Measurements from ENCODE around the gene TXNL4A. TPM values are rescaled to one million over a fixed set of nuclear protein-coding genes. Genes with fewer than 3 reads are reported as not detected.
"Not testable (repeated sequence)": the region's sequence is repeated elsewhere in the genome, so short reads cannot be mapped to it uniquely, and the experiment has no call there.

The TXNL4A gene
- total RNA-seq, 6 experiments from 2014 or later, result 168 to 187 (median 174) TPM

DNA sequence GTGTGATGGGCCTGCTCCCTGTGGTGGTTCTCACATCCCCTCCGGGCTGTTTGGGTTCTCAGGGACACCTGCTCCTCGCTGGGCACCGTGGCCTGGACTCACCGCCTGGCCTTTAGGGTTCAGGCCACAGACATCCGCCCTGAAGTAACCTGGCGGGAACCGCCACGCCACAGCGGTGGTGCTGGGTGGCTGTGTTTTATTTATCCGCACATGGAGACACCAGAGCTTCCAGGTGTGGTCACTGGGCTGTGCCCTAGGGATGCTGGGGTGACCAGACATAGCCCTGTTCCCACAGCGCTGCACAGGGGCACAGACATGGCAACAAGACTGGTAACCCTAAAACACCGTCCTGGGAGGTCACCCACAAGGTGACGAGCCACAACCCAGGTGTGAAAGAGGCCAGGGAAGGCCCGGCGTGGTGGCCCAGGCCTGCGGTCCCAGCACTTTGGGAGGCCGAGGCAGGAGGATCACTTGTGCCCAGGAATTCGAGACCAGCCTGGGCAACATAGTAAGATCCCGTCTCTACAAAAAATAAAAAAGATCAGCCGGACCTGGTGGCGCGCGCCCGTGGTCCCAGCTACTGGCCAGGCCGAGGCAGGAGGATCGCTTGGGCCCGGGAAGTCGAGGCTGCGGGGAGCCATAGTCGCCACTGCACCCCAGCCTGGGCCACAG is 24.6 kb downstream of the TXNL4A start:
- no peak overlapping the region for H3K27ac Mint-ChIP-seq

DNA sequence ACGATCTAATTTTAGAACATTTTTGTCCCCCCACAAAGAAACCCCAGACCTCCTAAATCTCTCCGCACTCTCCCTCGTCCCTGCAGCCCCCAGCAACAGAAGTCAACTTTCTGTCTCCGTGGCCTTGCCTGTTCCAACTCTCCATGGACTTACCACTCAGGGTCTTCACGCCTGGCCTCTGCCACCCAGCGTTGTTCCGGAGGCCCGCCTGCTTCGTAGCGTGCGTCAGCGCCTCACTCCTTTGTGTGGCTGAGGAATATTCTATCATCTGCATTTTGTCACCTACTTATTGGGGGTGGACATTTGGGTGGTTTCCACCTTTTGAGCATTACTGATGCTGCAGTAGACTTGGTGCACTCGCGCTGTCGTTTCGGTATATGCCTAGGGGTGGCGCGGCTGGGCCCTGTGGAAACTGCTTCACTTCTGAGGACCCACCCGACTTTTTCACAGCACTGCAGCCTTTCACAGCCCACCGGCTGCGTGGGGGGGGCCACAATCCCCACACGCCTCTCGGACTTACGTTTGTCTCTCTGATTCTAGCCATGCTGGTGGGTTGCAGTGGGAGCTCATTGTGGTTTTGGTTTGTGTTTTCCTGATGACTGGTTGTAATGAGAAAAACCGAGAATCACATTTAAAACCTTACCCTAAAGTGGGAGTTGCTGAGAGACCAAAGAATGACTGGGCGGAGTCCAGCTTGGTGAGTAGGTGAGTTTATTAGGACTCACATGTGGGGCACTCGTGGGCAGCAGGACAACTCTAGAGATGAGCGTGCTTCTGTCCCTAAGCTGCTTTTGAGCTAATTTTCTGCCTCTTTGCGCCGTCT is 25.3 kb downstream of the TXNL4A start:
- H3K9me3 Mint-ChIP-seq, result no peaks in the 10 kb centered on the region
- DNase-seq, result no peak
- TF ChIP-seq, protein P1, sequence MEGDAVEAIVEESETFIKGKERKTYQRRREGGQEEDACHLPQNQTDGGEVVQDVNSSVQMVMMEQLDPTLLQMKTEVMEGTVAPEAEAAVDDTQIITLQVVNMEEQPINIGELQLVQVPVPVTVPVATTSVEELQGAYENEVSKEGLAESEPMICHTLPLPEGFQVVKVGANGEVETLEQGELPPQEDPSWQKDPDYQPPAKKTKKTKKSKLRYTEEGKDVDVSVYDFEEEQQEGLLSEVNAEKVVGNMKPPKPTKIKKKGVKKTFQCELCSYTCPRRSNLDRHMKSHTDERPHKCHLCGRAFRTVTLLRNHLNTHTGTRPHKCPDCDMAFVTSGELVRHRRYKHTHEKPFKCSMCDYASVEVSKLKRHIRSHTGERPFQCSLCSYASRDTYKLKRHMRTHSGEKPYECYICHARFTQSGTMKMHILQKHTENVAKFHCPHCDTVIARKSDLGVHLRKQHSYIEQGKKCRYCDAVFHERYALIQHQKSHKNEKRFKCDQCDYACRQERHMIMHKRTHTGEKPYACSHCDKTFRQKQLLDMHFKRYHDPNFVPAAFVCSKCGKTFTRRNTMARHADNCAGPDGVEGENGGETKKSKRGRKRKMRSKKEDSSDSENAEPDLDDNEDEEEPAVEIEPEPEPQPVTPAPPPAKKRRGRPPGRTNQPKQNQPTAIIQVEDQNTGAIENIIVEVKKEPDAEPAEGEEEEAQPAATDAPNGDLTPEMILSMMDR (IDR thresholded peaks at IDR 0.05), result no peak
- H3K4me1 Mint-ChIP-seq (ENCODE audit: low read depth), result peaks cover 47% of the 10 kb centered on the region
- H3K27ac Mint-ChIP-seq, result peak overlapping the region; percentile 63; the same call in 1 of the 2 replicates
- H3K36me3 Mint-ChIP-seq (ENCODE audit: low read depth), result no peaks in the 10 kb centered on the region; the same call in 1 of the 2 replicates
- H3K4me3 Mint-ChIP-seq, result peak overlapping the region; percentile 56; the same call in 1 of the 2 replicates
- H3K27me3 Mint-ChIP-seq (ENCODE audit: insufficient read depth), result peaks cover 3% of the 10 kb centered on the region; the same call in 1 of the 2 replicates

More for the DNA sequence above, 24.6 kb downstream of the TXNL4A start:
- H3K9me3 Mint-ChIP-seq, result no peaks in the 10 kb centered on the region
- no peaks in the 10 kb centered on the region; the same call in 1 of the 2 replicates for H3K36me3 Mint-ChIP-seq (ENCODE audit: low read depth)
- DNase-seq, result no peak
- H3K4me3 Mint-ChIP-seq, result peak overlapping the region; percentile 47
- H3K4me1 Mint-ChIP-seq (ENCODE audit: low read depth), result peaks cover 47% of the 10 kb centered on the region
- TF ChIP-seq, protein P1 (IDR thresholded peaks at IDR 0.05), result no peak
- peaks cover 3% of the 10 kb centered on the region; the same call in 1 of the 2 replicates for H3K27me3 Mint-ChIP-seq (ENCODE audit: insufficient read depth)

DNA sequence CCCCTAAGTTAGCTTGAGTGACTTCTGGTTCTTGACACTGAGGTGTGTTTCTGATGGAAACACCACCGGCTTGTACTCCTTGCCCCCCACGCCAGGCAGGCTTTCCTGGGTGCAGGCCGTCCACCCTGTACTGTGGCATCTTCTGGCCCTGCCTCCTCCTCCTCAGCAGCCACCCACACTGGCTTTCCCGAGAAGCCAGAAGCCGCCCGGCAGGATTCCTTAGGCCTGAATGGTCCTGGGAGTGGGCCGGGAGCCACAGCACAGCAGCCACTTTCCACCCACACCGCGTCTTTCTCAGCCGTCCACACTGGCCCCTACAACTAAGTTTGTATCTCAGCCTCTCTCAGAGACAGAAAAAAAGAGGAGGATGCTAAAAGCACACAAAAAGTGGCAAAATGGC is 26.1 kb downstream of the TXNL4A start:
- H3K4me3 Mint-ChIP-seq, result no peak overlapping the region
- peaks cover 3% of the 10 kb centered on the region; the same call in 1 of the 2 replicates for H3K27me3 Mint-ChIP-seq (ENCODE audit: insufficient read depth)
- H3K27ac Mint-ChIP-seq, result peak overlapping the region; percentile 63
- no peaks in the 10 kb centered on the region for H3K9me3 Mint-ChIP-seq
- no peaks in the 10 kb centered on the region; the same call in 1 of the 2 replicates for H3K36me3 Mint-ChIP-seq (ENCODE audit: low read depth)
- TF ChIP-seq, protein P1 (IDR thresholded peaks at IDR 0.05), result no peak
- DNase-seq, result no peak
- peaks cover 45% of the 10 kb centered on the region for H3K4me1 Mint-ChIP-seq (ENCODE audit: low read depth)

DNA sequence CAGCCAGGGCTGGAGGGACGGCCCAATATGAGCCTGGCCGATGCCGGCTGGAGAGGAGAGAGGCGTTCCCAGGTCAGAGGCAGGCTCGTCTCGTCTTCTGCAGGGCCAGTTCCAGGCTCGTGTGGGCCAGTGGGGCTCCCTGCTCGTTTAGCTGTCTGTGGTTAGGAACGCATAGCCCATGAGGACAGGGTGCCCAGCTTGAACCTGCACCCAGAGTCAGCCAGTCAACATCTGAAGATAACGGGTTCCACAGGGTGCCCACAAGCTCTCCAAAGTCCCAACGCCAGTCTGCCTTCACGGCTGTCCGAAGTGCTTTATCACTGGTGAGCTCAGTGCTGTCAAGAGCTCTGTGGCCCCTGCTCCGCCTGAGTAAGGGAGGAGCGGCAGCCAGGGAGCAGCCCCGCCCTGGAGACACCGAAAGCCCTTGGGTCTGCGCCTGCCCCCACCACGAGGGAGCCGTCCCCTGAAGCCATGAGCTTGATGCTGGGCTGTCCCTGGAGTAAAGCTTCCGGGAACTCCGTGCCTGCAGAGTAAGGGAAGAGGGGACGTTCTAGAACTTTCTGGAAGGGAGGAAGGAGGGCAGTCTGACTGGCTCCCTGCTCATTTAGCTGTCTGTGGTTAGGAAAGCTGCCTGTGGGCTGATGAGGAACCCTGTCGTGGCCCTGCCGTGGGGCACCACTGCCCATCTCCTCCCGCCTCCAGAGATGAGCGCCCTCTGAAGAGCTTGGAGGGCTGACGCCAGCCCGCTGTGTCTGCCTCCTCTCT is 26.7 kb downstream of the TXNL4A start:
- H3K4me1 Mint-ChIP-seq (ENCODE audit: low read depth), result peaks cover 40% of the 10 kb centered on the region
- H3K36me3 Mint-ChIP-seq (ENCODE audit: low read depth), result no peaks in the 10 kb centered on the region; the same call in 1 of the 2 replicates
- H3K27ac Mint-ChIP-seq, result peak overlapping the region; percentile 63
- DNase-seq, result no peak
- H3K9me3 Mint-ChIP-seq, result no peaks in the 10 kb centered on the region
- TF ChIP-seq, protein P1 (IDR thresholded peaks at IDR 0.05), result no peak
- no peak overlapping the region for H3K4me3 Mint-ChIP-seq
- peaks cover 3% of the 10 kb centered on the region; the same call in 1 of the 2 replicates for H3K27me3 Mint-ChIP-seq (ENCODE audit: insufficient read depth)

DNA sequence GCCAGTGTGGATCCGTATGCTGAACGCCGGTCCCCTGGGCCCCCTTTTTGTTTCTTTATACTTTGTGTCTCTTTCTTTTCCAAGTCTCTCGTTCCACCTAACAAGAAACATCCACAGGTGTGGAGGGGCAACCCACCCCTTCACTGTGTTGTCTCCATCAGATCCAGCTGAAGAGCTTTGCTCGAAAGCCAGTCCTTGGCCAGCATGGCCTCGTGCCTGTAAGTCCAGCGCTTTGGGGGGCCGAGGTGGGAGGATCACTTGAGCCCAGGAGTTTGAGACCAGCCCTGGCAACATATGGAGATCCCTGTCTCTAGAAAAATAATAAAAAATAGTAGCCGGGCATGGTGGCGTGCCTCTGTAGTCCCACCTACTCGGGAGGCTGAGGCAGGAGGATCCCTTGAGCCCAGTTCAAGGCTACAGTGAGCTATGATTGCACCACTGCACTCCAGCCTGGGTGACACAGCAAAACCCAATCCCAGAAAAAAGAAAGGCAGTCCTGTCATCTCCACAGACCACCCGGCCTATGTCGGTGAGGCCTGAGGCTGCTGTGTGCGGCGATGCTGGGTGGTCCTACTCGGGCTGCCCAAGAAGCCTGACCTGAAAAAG is 27.3 kb downstream of the TXNL4A start:
- peaks cover 3% of the 10 kb centered on the region; the same call in 1 of the 2 replicates for H3K27me3 Mint-ChIP-seq (ENCODE audit: insufficient read depth)

DNA sequence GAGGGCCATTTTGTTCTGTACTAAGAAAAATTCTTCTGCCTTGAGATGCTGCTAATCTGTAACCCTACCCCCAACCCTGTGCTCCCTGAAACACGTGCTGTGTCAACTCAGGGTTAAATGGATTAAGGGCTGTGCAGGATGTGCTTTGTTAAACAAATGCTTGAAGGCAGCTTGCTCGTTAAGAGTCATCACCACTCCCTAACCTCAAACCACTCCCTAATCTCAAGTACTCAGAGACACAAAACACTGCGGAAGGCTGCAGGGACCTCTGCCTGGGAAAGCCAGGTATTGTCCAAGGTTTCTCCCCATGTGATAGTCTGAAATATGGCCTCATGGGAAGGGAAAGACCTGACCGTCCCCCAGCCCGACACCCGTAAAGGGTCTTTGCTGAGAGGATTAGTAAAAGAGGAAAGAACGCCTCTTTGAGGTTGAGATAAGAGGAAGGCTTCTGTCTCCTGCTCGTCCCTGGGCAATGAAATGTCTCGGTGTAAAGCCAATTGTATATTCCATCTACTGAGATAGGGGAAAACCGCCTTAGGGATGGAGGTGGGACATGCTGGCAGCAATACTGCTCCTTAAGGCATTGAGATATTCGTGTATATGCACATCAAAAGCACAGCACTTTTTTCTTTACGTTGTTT is 28.1 kb downstream of the TXNL4A start:
- Mint-ChIP-seq H3K4me3 (peak overlapping the region; percentile 67), H3K27ac (peak overlapping the region; percentile 80), H3K4me1 (ENCODE audit: low read depth) (peaks cover 34% of the 10 kb centered on the region)
- not testable (repeated sequence) for H3K36me3 Mint-ChIP-seq (ENCODE audit: low read depth); H3K27me3 Mint-ChIP-seq (ENCODE audit: insufficient read depth); H3K9me3 Mint-ChIP-seq
- peak; percentile 59 for DNase-seq

More for the DNA sequence above, 27.3 kb downstream of the TXNL4A start:
- Mint-ChIP-seq H3K36me3 (ENCODE audit: low read depth) (no peaks in the 10 kb centered on the region; the same call in 1 of the 2 replicates), H3K4me1 (ENCODE audit: low read depth) (peaks cover 40% of the 10 kb centered on the region), H3K4me3 (no peak overlapping the region), H3K27ac (peak overlapping the region; percentile 80), H3K9me3 (no peaks in the 10 kb centered on the region)
- no peak for DNase-seq
- TF ChIP-seq, protein P1 (IDR thresholded peaks at IDR 0.05), result no peak

All from HFFc6 (cell line).